HCT116 (cell line): ENCODE results near the gene FAM20C. TPM values are rescaled to one million over a fixed set of nuclear protein-coding genes. Genes with fewer than 3 reads are reported as not detected.

Experiments used
- ATAC-seq: fragments of 200-7000 bp; cut with Tn5 transposase; 2 replicates; pipeline ENCODE4 v1.9.1; 2020; ENCODE audit warnings: mild to moderate bottlenecking, moderate library complexity
- BruUV-seq: library from RNA; stranded (reverse); fragments of 400-500 nt; replicated peaks from 2 replicates; lab custom pipeline; 2021; lab: Mats Ljungman, UMichigan
- CTCF ChIA-PET: fragments of 300-600 bp; sonication (Branson Sonifier 250); formaldehyde crosslinking; loops from one replicate; lab custom pipeline; 2021; ENCODE audit warnings: antibody characterized with exemption; lab: Charles Lee
- POLR2A ChIA-PET: fragments of 300-600, 350-600 bp; sonication (Branson Sonifier 250); formaldehyde crosslinking; loops from one replicate; lab custom pipeline; 2021; ENCODE audit warnings: antibody characterized with exemption; lab: Charles Lee
- RAD21 ChIA-PET, 2 experiments: fragments of 300-600 bp; sonication (Branson Sonifier 250); formaldehyde crosslinking; loops; one replicate each; lab custom pipeline; 2023; ENCODE audit warnings: low total read pairs in 2 of 2; ENCODE audit not compliant: uncharacterized antibody in 2 of 2, unreplicated experiment in 2 of 2, low non-redundant PET in 1 of 2; lab: Charles Lee
- DNase-seq: peaks from one replicate; pipeline ENCODE4 v3.0.0-alpha.2; 2010; ENCODE audit warnings: low read depth, low spot score
- H2AFZ ChIP-seq: fragments of 200-600 bp; shearing (Covaris generic), sonication (generic); 2 replicates; pipeline ENCODE4 v1.6.1; 2017; ENCODE audit warnings: low read depth, mixed run types, mixed read lengths, antibody characterized with exemption, low read length; ENCODE audit not compliant: poor library complexity, severe bottlenecking
- H3K27ac ChIP-seq: 2 replicates; pipeline ENCODE4 v1.5.1; 2012; ENCODE audit warnings: low read depth, low read length
- H3K27me3 ChIP-seq: fragments of 200-600 bp; sonication (generic); 2 replicates; pipeline ENCODE4 v1.6.1; 2016; ENCODE audit warnings: mixed run types, low read length, mixed read lengths; ENCODE audit not compliant: insufficient read depth
- H3K36me3 ChIP-seq, 2 experiments: fragments of 200-500 bp in 1 of 2; fragments of 200-600 bp in 1 of 2; sonication (Bioruptor generic) in 1 of 2; sonication (generic) in 1 of 2; 2 replicates each; pipeline versions ENCODE4 v1.5.1 to v1.6.1; 2014 to 2016; ENCODE audit warnings: low read length in 2 of 2, inconsistent platforms in 1 of 2, mixed read lengths in 1 of 2, mixed run types in 1 of 2; ENCODE audit not compliant: insufficient read depth in 2 of 2, control insufficient read depth in 1 of 2
- H3K4me1 ChIP-seq, 2 experiments: fragments of 200-600 bp in 1 of 2; sonication (generic) in 1 of 2; 2 replicates each; pipeline versions ENCODE4 v1.5.1 to v1.6.1; 2012 to 2017; ENCODE audit warnings: low read length in 2 of 2, inconsistent platforms in 1 of 2, mild to moderate bottlenecking in 1 of 2, mixed read lengths in 1 of 2, mixed run types in 1 of 2, moderate library complexity in 1 of 2; ENCODE audit not compliant: insufficient read depth in 2 of 2, control insufficient read depth in 1 of 2
- H3K4me2 ChIP-seq: fragments of 200-600 bp; sonication (generic); 2 replicates; pipeline ENCODE4 v1.6.1; 2017; ENCODE audit warnings: mixed run types, low read length, mixed read lengths
- H3K4me3 ChIP-seq, 2 experiments: fragments of 200-600 bp in 1 of 2; sonication (generic) in 1 of 2; replicated peaks in 1 of 2; 2 replicates each; pipeline ENCODE4 v1.5.1; 2011 to 2016; ENCODE audit warnings: low read length in 2 of 2, control low read depth in 1 of 2, low read depth in 1 of 2, mild to moderate bottlenecking in 1 of 2, mixed read lengths in 1 of 2, mixed run types in 1 of 2
- H3K79me2 ChIP-seq: fragments of 200-600 bp; sonication (generic); 2 replicates; pipeline ENCODE4 v1.6.1; 2017; ENCODE audit warnings: mild to moderate bottlenecking, mixed run types, low read length, moderate library complexity, mixed read lengths; ENCODE audit not compliant: insufficient read depth
- H3K9ac ChIP-seq: fragments of 200-600 bp; sonication (generic); 2 replicates; pipeline ENCODE4 v1.6.1; 2016; ENCODE audit warnings: low read length, mixed read lengths
- H3K9me2 ChIP-seq: fragments of 200-600 bp; sonication (generic), shearing (Covaris generic); 2 replicates; pipeline ENCODE4 v1.6.1; 2017; ENCODE audit warnings: mixed run types, mild to moderate bottlenecking, moderate library complexity; ENCODE audit not compliant: insufficient read depth
- H3K9me3 ChIP-seq, 2 experiments: fragments of 200-500 bp in 1 of 2; fragments of 200-600 bp in 1 of 2; sonication (Bioruptor generic) in 1 of 2; sonication (generic) in 1 of 2; 2 replicates each; pipeline ENCODE4 v1.6.1; 2014 to 2017; ENCODE audit warnings: low read length in 2 of 2, mixed read lengths in 2 of 2, inconsistent platforms in 1 of 2, low read depth in 1 of 2, mild to moderate bottlenecking in 1 of 2, mixed run types in 1 of 2, moderate library complexity in 1 of 2; ENCODE audit not compliant: control insufficient read depth in 1 of 2, insufficient read depth in 1 of 2
- H4K20me1 ChIP-seq: fragments of 200-600 bp; sonication (generic), shearing (Covaris generic); 2 replicates; pipeline ENCODE4 v1.6.1; 2017; ENCODE audit warnings: mixed run types, mild to moderate bottlenecking, moderate library complexity; ENCODE audit not compliant: insufficient read depth
- ELF1 ChIP-seq: IDR thresholded peaks from 2 replicates; pipeline ENCODE4 v1.6.1; 2012; ENCODE audit warnings: low read depth, borderline replicate concordance
- FOSL1 ChIP-seq: IDR thresholded peaks from 2 replicates; pipeline ENCODE4 v1.6.1; 2012; ENCODE audit warnings: low read depth
- POLR2AphosphoS5 ChIP-seq: IDR thresholded peaks from 2 replicates; pipeline ENCODE4 v1.6.1; 2011; ENCODE audit warnings: mild to moderate bottlenecking, low read depth, low read length, moderate library complexity
- ZFX ChIP-seq: fragments of 450-650 bp; IDR thresholded peaks from 2 replicates; pipeline ENCODE4 v1.6.1; 2017
- ZNF274 ChIP-seq: fragments of 200-500 bp; sonication (Bioruptor generic); IDR thresholded peaks from 2 replicates; pipeline ENCODE4 v1.6.1; 2014; ENCODE audit warnings: mild to moderate bottlenecking, low read depth, low read length, inconsistent platforms
- intact Hi-C: fragments of 100-400 bp; cut with micrococcal nuclease; formaldehyde crosslinking; loops from 2 replicates; pipeline ENCODE4 v1.10.0; 2022
- total RNA-seq: library from RNA; stranded (reverse); gene quantifications from one replicate; pipeline ENCODE4 v1.2.1, GENCODE V29; 2021; ENCODE audit not compliant: unreplicated experiment

FAM20C gene
- total RNA-seq, 1 experiment from 2014 or later, result 27.1 TPM

DNA sequence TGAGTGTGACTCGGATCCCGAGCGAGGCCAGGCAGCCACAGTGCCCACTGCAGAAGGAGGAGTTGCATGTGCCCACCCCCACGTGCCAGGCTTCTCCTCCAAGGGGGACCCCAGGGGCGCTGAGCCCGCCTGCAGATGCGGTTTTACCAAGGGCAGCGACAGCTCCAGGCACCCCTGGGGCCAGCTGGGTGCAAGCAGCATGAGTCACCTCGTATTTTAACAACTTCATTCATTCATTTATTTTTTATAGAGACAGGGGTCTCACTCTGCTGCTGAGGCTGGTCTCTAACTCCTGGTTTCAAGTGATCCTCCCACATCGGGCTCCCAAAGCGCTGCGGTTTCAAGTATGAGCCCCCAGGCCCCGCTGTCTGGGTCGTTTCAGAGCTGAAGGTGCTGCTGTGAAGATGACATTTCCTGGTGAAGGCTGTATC lies 96.3 kb downstream of the FAM20C start:
- no peak overlapping the region for H3K4me3 ChIP-seq
- H3K4me2 ChIP-seq, result no peak overlapping the region
- BruUV-seq, result no TSS peak
- intact Hi-C loops, result no loop called here
- no peaks in the 10 kb centered on the region for H3K4me1 ChIP-seq
- H3K9me2 ChIP-seq, result no peaks in the 10 kb centered on the region
- ChIA-PET RAD21 (no interaction called here), POLR2A (no interaction called here), CTCF (no interaction called here)
- H3K27me3 ChIP-seq, result no peaks in the 10 kb centered on the region
- H3K27ac ChIP-seq, result no peak overlapping the region
- ATAC-seq, result no peak
- H3K9me3 ChIP-seq, result no peaks in the 10 kb centered on the region; a peak in 1 of 4 replicates
- H4K20me1 ChIP-seq, result no peaks in the 10 kb centered on the region
- TF ChIP-seq FOSL1, result no peak
- TF ChIP-seq POLR2AphosphoS5, result no peak
- no peak for TF ChIP-seq ZFX
- TF ChIP-seq ELF1, result no peak
- TF ChIP-seq ZNF274, result no peak
- H3K79me2 ChIP-seq, result no peaks in the 10 kb centered on the region
- DNase-seq, result no peak
- no peak overlapping the region for H2AFZ ChIP-seq
- H3K9ac ChIP-seq, result no peak overlapping the region
- no peaks in the 10 kb centered on the region for H3K36me3 ChIP-seq

- ATAC-seq, result no peak
- H2AFZ ChIP-seq, result no peak overlapping the region
- no peaks in the 10 kb centered on the region for H3K4me1 ChIP-seq
- no peaks in the 10 kb centered on the region for H3K9me2 ChIP-seq
- no peaks in the 10 kb centered on the region for H4K20me1 ChIP-seq
- H3K4me2 ChIP-seq, result no peak overlapping the region
- no peak overlapping the region for H3K27ac ChIP-seq
- ChIA-PET POLR2A (no interaction called here), CTCF (no interaction called here), RAD21 (no interaction called here)
- no peaks in the 10 kb centered on the region for H3K36me3 ChIP-seq
- intact Hi-C loops, result no loop called here
- no TSS peak for BruUV-seq
- no peaks in the 10 kb centered on the region for H3K79me2 ChIP-seq
- no peak overlapping the region for H3K4me3 ChIP-seq
- no peaks in the 10 kb centered on the region; a peak in 1 of 4 replicates for H3K9me3 ChIP-seq
- DNase-seq, result no peak
- no peak overlapping the region for H3K9ac ChIP-seq
- no peaks in the 10 kb centered on the region for H3K27me3 ChIP-seq
- no peak for TF ChIP-seq ZFX
These were observed 96.9 kb downstream of the FAM20C start for GRCh38 chr7:289209-289755.
